ENCODE results near the gene PACS1.
"Not testable (repeated sequence)": the region's sequence is repeated elsewhere in the genome, so short reads cannot be mapped to it uniquely, and the experiment has no call there.

- TF ChIP-seq, protein P1, sequence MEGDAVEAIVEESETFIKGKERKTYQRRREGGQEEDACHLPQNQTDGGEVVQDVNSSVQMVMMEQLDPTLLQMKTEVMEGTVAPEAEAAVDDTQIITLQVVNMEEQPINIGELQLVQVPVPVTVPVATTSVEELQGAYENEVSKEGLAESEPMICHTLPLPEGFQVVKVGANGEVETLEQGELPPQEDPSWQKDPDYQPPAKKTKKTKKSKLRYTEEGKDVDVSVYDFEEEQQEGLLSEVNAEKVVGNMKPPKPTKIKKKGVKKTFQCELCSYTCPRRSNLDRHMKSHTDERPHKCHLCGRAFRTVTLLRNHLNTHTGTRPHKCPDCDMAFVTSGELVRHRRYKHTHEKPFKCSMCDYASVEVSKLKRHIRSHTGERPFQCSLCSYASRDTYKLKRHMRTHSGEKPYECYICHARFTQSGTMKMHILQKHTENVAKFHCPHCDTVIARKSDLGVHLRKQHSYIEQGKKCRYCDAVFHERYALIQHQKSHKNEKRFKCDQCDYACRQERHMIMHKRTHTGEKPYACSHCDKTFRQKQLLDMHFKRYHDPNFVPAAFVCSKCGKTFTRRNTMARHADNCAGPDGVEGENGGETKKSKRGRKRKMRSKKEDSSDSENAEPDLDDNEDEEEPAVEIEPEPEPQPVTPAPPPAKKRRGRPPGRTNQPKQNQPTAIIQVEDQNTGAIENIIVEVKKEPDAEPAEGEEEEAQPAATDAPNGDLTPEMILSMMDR (IDR thresholded peaks at IDR 0.05): not testable (repeated sequence)
- TF ChIP-seq POLR2A (IDR thresholded peaks at IDR 0.05; ENCODE audit: low read depth); POLR2AphosphoS5 (IDR thresholded peaks at IDR 0.05): not testable (repeated sequence)
These were observed 47.0 kb upstream of the PACS1 start for GRCh38 chr11:66023186-66023440.
